ENCODE results near the gene PLEKHO1.

Gene PLEKHO1

GRCh38 chr1:150165622-150166612 is 16.2 kb downstream of the PLEKHO1 start:
- Histone ChIP-seq H3K4me3 (ENCODE audit: severe bottlenecking) (no peak overlapping the region), H3K36me3 (ENCODE audit: low read depth) (no peaks in the 10 kb centered on the region), H3K27me3 (ENCODE audit: insufficient read depth, poor library complexity, severe bottlenecking) (no peaks in the 10 kb centered on the region), H3K4me1 (ENCODE audit: insufficient read depth, poor library complexity, severe bottlenecking) (no peaks in the 10 kb centered on the region), H3K27ac (ENCODE audit: poor library complexity, severe bottlenecking) (no peak overlapping the region), H3K9me3 (ENCODE audit: severe bottlenecking) (no peaks in the 10 kb centered on the region)
- DNase-seq (ENCODE audit: low spot score) = no peak
- TF ChIP-seq CTCF (IDR thresholded peaks at IDR 0.05; ENCODE audit: poor library complexity, severe bottlenecking) = peak; percentile 51
- ATAC-seq (ENCODE audit: low read depth) = no peak

GRCh38 chr1:150168960-150169601 is 19.4 kb downstream of the PLEKHO1 start:
- Histone ChIP-seq H3K36me3 (ENCODE audit: low read depth) (no peaks in the 10 kb centered on the region), H3K4me3 (ENCODE audit: severe bottlenecking) (no peak overlapping the region)

GRCh38 chr1:150171801-150172200 is 22.1 kb downstream of the PLEKHO1 start:
- Histone ChIP-seq H3K36me3 (ENCODE audit: low read depth) (no peaks in the 10 kb centered on the region), H3K27me3 (ENCODE audit: insufficient read depth, poor library complexity, severe bottlenecking) (no peaks in the 10 kb centered on the region), H3K4me3 (ENCODE audit: severe bottlenecking) (no peak overlapping the region), H3K4me1 (ENCODE audit: insufficient read depth, poor library complexity, severe bottlenecking) (no peaks in the 10 kb centered on the region), H3K27ac (ENCODE audit: poor library complexity, severe bottlenecking) (no peak overlapping the region), H3K9me3 (ENCODE audit: severe bottlenecking) (no peaks in the 10 kb centered on the region)
- no peak for TF ChIP-seq CTCF (IDR thresholded peaks at IDR 0.05; ENCODE audit: poor library complexity, severe bottlenecking)
- ATAC-seq (ENCODE audit: low read depth) (no peak), DNase-seq (ENCODE audit: low spot score) (no peak)

More at GRCh38 chr1:150168960-150169601, 19.4 kb downstream of the PLEKHO1 start:
- Histone ChIP-seq H3K9me3 (ENCODE audit: severe bottlenecking) (no peaks in the 10 kb centered on the region), H3K4me1 (ENCODE audit: insufficient read depth, poor library complexity, severe bottlenecking) (no peaks in the 10 kb centered on the region), H3K27me3 (ENCODE audit: insufficient read depth, poor library complexity, severe bottlenecking) (no peaks in the 10 kb centered on the region), H3K27ac (ENCODE audit: poor library complexity, severe bottlenecking) (no peak overlapping the region)
- no peak for DNase-seq (ENCODE audit: low spot score)
- peak; percentile 86 for TF ChIP-seq CTCF (IDR thresholded peaks at IDR 0.05; ENCODE audit: poor library complexity, severe bottlenecking)
- peak; percentile 71 for ATAC-seq (ENCODE audit: low read depth)

DNA sequence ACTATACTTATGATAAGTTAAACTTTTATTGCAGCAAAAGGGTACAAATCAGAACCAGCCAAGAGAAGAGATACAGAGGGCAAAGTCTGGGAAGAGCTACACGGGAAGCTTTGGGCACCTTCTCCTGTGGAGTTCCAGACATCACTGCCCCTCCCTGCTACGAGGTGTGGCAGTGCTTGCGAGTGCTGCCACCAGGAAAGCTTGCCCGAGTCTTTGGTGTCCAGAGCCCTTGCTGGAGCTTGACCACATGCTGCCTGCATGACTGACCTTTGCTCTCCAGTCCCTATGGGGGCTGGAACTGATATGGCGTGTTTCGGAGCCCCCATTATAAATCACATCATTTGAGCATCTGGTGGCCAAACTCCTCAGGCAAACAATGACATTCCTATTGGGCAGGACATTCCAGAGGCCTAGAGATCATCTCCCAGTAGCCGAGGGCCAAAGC is 23.4 kb downstream of the PLEKHO1 start:
- Histone ChIP-seq H3K27me3 (ENCODE audit: insufficient read depth, poor library complexity, severe bottlenecking) (no peaks in the 10 kb centered on the region), H3K9me3 (ENCODE audit: severe bottlenecking) (no peaks in the 10 kb centered on the region), H3K36me3 (ENCODE audit: low read depth) (no peaks in the 10 kb centered on the region), H3K4me3 (ENCODE audit: severe bottlenecking) (no peak overlapping the region), H3K4me1 (ENCODE audit: insufficient read depth, poor library complexity, severe bottlenecking) (no peaks in the 10 kb centered on the region), H3K27ac (ENCODE audit: poor library complexity, severe bottlenecking) (no peak overlapping the region)
- TF ChIP-seq CTCF (IDR thresholded peaks at IDR 0.05; ENCODE audit: poor library complexity, severe bottlenecking) = no peak
- ATAC-seq (ENCODE audit: low read depth) (no peak), DNase-seq (ENCODE audit: low spot score) (no peak)

Data from RWPE2 (cell line).